Keratinocyte (primary cell): ENCODE measurements around the gene RELB. TPM values are rescaled to one million over a fixed set of nuclear protein-coding genes. Genes with fewer than 3 reads are reported as not detected.

Source experiments
- DNase-seq: peaks from one replicate; pipeline ENCODE4 v3.0.0-alpha.2; 2011; ENCODE audit warnings: low read depth, missing footprints, low spot score
- FAIRE-seq: peaks from 2 replicates; lab custom pipeline; 2011; peaks lifted over from hg19 to GRCh38; lab: Jason Lieb, UNC
- H2AFZ ChIP-seq: 2 replicates; pipeline ENCODE4 v1.6.0; 2012; ENCODE audit warnings: low read length, control low read depth, inconsistent platforms; ENCODE audit not compliant: control insufficient read depth
- H3K27ac ChIP-seq: 2 replicates; pipeline ENCODE4 v1.5.1; 2011; ENCODE audit warnings: low read length; ENCODE audit not compliant: control insufficient read depth, insufficient read depth
- H3K27me3 ChIP-seq: 3 replicates; pipeline ENCODE4 v1.6.0; 2011; ENCODE audit warnings: low read length; ENCODE audit not compliant: control insufficient read depth, insufficient read depth; ENCODE audit errors: extremely low read depth
- H3K36me3 ChIP-seq, 2 experiments: 2 replicates in 1 of 2; 3 replicates in 1 of 2; pipeline ENCODE4 v1.5.1; 2011; ENCODE audit warnings: low read length in 2 of 2, mild to moderate bottlenecking in 1 of 2; ENCODE audit not compliant: control insufficient read depth in 2 of 2, insufficient read depth in 2 of 2; ENCODE audit errors: extremely low read depth in 1 of 2
- H3K4me1 ChIP-seq: 3 replicates; pipeline ENCODE4 v1.5.1; 2011; ENCODE audit warnings: low read length; ENCODE audit not compliant: control insufficient read depth, insufficient read depth; ENCODE audit errors: extremely low read depth
- H3K4me2 ChIP-seq: 3 replicates; pipeline ENCODE4 v1.6.0; 2011; ENCODE audit warnings: low read depth, low read length; ENCODE audit not compliant: control insufficient read depth, insufficient read depth; ENCODE audit errors: extremely low read depth
- H3K4me3 ChIP-seq, 3 experiments: fragments of 200-600 bp in 1 of 3; sonication (generic) in 1 of 3; 2 replicates in 2 of 3; 3 replicates in 1 of 3; pipeline ENCODE4 v1.5.1; 2011 to 2016; ENCODE audit warnings: low read length in 3 of 3, mild to moderate bottlenecking in 3 of 3, control low read depth in 2 of 3, inconsistent platforms in 1 of 3, low read depth in 1 of 3, mixed read lengths in 1 of 3, mixed run types in 1 of 3, moderate library complexity in 1 of 3; ENCODE audit not compliant: control insufficient read depth in 2 of 3, insufficient read depth in 2 of 3; ENCODE audit errors: extremely low read depth in 1 of 3
- H3K79me2 ChIP-seq: 2 replicates; pipeline ENCODE4 v1.6.0; 2012; ENCODE audit warnings: low read length; ENCODE audit not compliant: control insufficient read depth, insufficient read depth
- H3K9ac ChIP-seq: 3 replicates; pipeline ENCODE4 v1.6.0; 2011; ENCODE audit warnings: low read length; ENCODE audit not compliant: control insufficient read depth, insufficient read depth; ENCODE audit errors: extremely low read depth
- H3K9me1 ChIP-seq: 3 replicates; pipeline ENCODE4 v1.6.0; 2011; ENCODE audit warnings: low read length; ENCODE audit not compliant: control insufficient read depth, insufficient read depth; ENCODE audit errors: extremely low read depth
- H3K9me3 ChIP-seq: 2 replicates; pipeline ENCODE4 v1.5.1; 2012; ENCODE audit warnings: low read depth, low read length; ENCODE audit not compliant: control insufficient read depth
- H4K20me1 ChIP-seq: 3 replicates; pipeline ENCODE4 v1.6.0; 2011; ENCODE audit warnings: low read length; ENCODE audit not compliant: control insufficient read depth, insufficient read depth; ENCODE audit errors: extremely low read depth
- CTCF ChIP-seq, 3 experiments: IDR thresholded peaks in 1 of 3; conservative IDR thresholded peaks in 1 of 3; optimal IDR thresholded peaks in 1 of 3; 2 replicates in 2 of 3; 3 replicates in 1 of 3; pipeline versions ENCODE3 to v1.5.1; 2011; ENCODE audit warnings: low read length in 3 of 3, mild to moderate bottlenecking in 3 of 3, moderate library complexity in 2 of 3, control low read depth in 1 of 3, inconsistent platforms in 1 of 3; ENCODE audit not compliant: insufficient read depth in 2 of 3; ENCODE audit errors: extremely low read depth in 1 of 3
- EZH2 ChIP-seq: IDR thresholded peaks from one replicate; pipeline ENCODE4 v1.6.1; 2012; ENCODE audit warnings: inconsistent platforms, mild to moderate bottlenecking, low read length, moderate library complexity
- dilution Hi-C: fragments of 300-500 bp; cut with MboI; formaldehyde crosslinking; loops from one replicate; pipeline ENCODE4 v1.7.0; 2020; ENCODE audit warnings: low sequenced_read_pairs; ENCODE audit not compliant: extremely low pct_ligation_motif_present
- polyA plus RNA-seq, 5 experiments: library from polyadenylated mRNA; depleted of rRNA in 3 of 5; stranded (reverse) in 3 of 5; stranded (forward) in 1 of 5; unstranded in 1 of 5; fragments of >200 nt; gene quantifications; 1 replicate in 1 of 5; 2 replicates in 3 of 5; 3 replicates in 1 of 5; pipeline versions ENCODE4 v1.2.1 to v1.2.3, GENCODE V29; 2011 to 2012; ENCODE audit warnings: missing spikeins in 2 of 5, low read depth in 1 of 5, low replicate concordance in 1 of 5

The RELB gene
- polyA plus RNA-seq, 1 donor (not counting 4 experiments of a cell fraction or from before 2014, with no cell fraction given): 3.6 TPM

- no peak for FAIRE-seq
- DNase-seq: no peak
- no peak for TF ChIP-seq CTCF (optimal IDR thresholded peaks at IDR 0.05 in 1 of 3, IDR thresholded peaks at IDR 0.05 in 1 of 3, conservative IDR thresholded peaks at IDR 0.05 in 1 of 3; ENCODE audit: extremely low read depth in 1 of 3, insufficient read depth in 2 of 3, low read length in 3 of 3)
- no peak for TF ChIP-seq EZH2
- dilution Hi-C loops: no loop called here
- Histone ChIP-seq H3K79me2 (no peaks in the 10 kb centered on the region), H3K4me1 (no peaks in the 10 kb centered on the region), H3K4me3 (no peak overlapping the region), H3K9me3 (no peaks in the 10 kb centered on the region), H2AFZ (no peak overlapping the region), H3K9me1 (no peaks in the 10 kb centered on the region), H3K27ac (no peak overlapping the region), H3K4me2 (no peak overlapping the region), H3K27me3 (no peaks in the 10 kb centered on the region), H3K36me3 (peaks cover 11 to 13% of the 10 kb centered on the region in 2 experiments), H3K9ac (no peak overlapping the region), H4K20me1 (no peaks in the 10 kb centered on the region)
Measured at GRCh38 chr19:45032421-45032820, 31.2 kb downstream of the RELB start.

GRCh38 chr19:45035755-45036154 lies 34.5 kb downstream of the RELB start:
- Histone ChIP-seq H3K9me1 (no peaks in the 10 kb centered on the region), H3K27ac (no peak overlapping the region), H3K9ac (no peak overlapping the region), H3K4me1 (peaks cover 7% of the 10 kb centered on the region), H3K27me3 (no peaks in the 10 kb centered on the region), H3K36me3 (peaks cover 8 to 19% of the 10 kb centered on the region in 2 experiments), H3K4me2 (no peak overlapping the region), H3K79me2 (peaks cover 15% of the 10 kb centered on the region), H4K20me1 (peaks cover 9% of the 10 kb centered on the region), H3K9me3 (no peaks in the 10 kb centered on the region), H3K4me3 (no peak overlapping the region), H2AFZ (no peak overlapping the region)
- dilution Hi-C loops: no loop called here
- no peak for FAIRE-seq
- no peak for DNase-seq
- TF ChIP-seq EZH2: no peak
- TF ChIP-seq CTCF (optimal IDR thresholded peaks at IDR 0.05 in 1 of 3, IDR thresholded peaks at IDR 0.05 in 1 of 3, conservative IDR thresholded peaks at IDR 0.05 in 1 of 3; ENCODE audit: extremely low read depth in 1 of 3, insufficient read depth in 2 of 3, low read length in 3 of 3): no peak
